ENCODE measurements around the gene QRFP.

Gene QRFP

GRCh38 chr9:130890870-130891687 is 5.5 kb downstream of the QRFP start:
- no peak for DNase-seq (ENCODE audit: low read depth, low spot score)

- DNase-seq (ENCODE audit: low read depth, low spot score), result no peak
Observed at GRCh38 chr9:130890124-130890523, 6.5 kb downstream of the QRFP start.

DNA sequence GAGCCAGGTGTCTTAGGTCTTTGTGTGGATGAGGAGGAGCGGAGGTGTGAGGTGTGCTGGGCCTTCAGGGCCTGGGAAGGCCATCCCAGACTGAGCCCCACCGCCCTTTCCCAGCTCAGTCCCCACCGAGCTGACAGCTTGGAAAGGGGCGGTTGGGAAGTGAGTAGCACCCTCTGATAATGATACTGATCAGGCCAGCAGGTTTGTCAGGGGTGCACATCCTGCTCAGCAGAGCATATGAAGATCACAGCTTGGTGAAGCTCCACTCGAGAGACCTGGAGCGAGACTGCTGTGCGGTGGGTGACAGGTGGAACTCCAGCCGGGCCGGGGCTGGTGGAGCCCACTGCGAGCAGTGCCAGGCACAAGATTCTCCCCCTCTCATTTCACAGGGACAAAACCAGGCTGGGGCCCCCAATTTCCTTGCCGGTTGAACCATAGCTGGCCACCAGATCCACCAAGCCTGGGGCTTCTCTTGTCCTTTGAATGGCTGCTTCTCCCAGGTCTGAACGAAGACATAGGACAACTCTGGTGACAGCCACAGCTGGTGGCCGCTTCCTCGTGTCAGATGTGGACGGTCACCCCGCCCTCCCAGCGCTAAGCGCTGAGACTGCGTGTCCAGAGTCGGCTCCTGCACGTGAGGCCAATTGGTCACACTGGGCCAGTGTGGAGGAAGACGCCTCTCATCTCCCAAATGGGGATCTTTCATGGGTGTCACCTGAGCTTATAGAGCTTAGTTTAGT is 8.3 kb downstream of the QRFP start:
- DNase-seq (ENCODE audit: low read depth, low spot score), result no peak

DNA sequence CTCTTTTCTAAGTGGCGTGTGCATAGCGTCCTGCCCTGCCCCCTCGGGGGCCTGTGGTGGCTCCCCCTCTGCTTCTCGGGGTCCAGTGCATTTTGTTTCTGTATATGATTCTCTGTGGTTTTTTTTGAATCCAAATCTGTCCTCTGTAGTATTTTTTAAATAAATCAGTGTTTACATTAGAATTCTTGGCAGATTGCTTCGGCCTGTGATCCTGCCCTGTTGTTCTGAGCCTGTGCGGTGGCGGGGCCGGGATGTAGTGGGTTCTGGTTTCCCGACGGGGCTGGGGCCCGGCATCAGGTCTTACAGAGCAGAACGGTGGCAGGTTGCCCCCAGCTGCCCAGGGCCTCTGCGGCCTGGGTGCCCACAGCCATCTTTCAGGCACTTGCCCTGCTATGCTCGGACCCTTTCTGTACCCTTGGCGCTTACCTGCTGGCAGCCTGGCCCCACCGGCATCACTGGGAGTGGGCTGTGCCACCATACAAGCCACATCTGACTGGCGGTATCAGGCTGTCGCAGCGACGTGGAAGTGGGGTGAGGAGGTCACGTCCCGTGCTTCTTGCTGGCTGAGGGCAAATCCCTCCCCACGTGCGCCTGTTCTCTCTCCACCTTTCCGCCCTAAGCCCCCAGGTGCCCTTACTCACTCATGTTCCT is 9.0 kb downstream of the QRFP start:
- DNase-seq (ENCODE audit: low read depth, low spot score), result no peak

- no peak for DNase-seq (ENCODE audit: low read depth, low spot score)
Observed at GRCh38 chr9:130886981-130887380, 9.6 kb downstream of the QRFP start.

- DNase-seq (ENCODE audit: low read depth, low spot score), result no peak
Observed at GRCh38 chr9:130885484-130886375, 10.9 kb downstream of the QRFP start.

- DNase-seq (ENCODE audit: low read depth, low spot score), result peak; percentile 57
Observed at GRCh38 chr9:130884542-130885483, 11.8 kb downstream of the QRFP start.

DNA sequence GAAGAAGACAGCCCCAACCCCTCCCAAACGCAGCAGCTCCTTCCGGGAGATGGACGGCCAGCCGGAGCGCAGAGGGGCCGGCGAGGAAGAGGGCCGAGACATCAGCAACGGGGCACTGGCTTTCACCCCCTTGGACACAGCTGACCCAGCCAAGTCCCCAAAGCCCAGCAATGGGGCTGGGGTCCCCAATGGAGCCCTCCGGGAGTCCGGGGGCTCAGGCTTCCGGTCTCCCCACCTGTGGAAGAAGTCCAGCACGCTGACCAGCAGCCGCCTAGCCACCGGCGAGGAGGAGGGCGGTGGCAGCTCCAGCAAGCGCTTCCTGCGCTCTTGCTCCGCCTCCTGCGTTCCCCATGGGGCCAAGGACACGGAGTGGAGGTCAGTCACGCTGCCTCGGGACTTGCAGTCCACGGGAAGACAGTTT is 12.5 kb downstream of the QRFP start:
- DNase-seq (ENCODE audit: low read depth, low spot score), result no peak

GRCh38 chr9:130883479-130883878 is 13.1 kb downstream of the QRFP start:
- no peak for DNase-seq (ENCODE audit: low read depth, low spot score)

DNA sequence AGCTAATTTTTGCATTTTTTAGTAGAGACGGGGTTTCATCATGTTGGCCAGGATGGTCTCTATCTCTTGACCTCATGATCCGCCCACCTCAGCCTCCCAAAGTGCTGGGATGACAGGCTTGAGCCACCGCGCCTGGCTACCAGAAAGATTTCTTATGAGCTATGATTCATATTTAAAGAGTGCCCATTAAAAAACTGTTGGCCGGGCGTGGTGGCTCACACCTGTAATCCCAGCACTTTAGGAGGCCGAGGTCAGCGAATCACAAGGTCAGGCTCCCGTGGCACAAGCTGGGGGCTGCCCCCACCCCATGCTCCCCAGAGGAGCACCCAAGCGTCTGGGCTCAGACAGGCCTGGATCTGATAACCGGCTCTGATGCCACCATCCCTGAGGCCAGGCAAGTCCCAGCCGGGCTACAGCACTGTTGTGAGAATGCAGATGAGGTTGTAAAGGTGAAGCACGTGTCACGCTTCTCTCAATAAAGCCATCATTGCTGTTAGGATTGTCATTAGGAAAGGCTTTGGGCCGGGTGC is 13.9 kb downstream of the QRFP start:
- no peak for DNase-seq (ENCODE audit: low read depth, low spot score)

- DNase-seq (ENCODE audit: low read depth, low spot score), result no peak
Observed at GRCh38 chr9:130881516-130881915, 15.1 kb downstream of the QRFP start.

- no peak for DNase-seq (ENCODE audit: low read depth, low spot score)
Observed at GRCh38 chr9:130880599-130881220, 15.9 kb downstream of the QRFP start.

- DNase-seq (ENCODE audit: low read depth, low spot score), result no peak
Observed at GRCh38 chr9:130879863-130880411, 16.7 kb downstream of the QRFP start.

GRCh38 chr9:130878295-130878694 is 18.3 kb downstream of the QRFP start:
- DNase-seq (ENCODE audit: low read depth, low spot score), result no peak

- no peak for DNase-seq (ENCODE audit: low read depth, low spot score)
Observed at GRCh38 chr9:130877300-130877699, 19.3 kb downstream of the QRFP start.

DNA sequence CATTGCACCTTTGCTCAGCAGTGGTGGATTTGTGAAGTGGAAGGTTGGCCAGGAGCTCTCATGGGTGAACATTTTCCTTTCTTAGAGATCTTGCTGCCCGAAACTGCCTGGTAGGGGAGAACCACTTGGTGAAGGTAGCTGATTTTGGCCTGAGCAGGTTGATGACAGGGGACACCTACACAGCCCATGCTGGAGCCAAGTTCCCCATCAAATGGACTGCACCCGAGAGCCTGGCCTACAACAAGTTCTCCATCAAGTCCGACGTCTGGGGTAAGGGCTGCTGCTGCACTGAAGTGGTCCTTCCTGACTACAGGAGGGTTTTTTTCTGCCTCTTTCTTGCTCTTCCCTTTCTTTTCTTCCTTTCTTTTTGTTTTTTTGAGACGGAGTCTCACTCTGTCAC is 21.8 kb downstream of the QRFP start:
- no peak for DNase-seq (ENCODE audit: low read depth, low spot score)

- DNase-seq (ENCODE audit: low read depth, low spot score), result no peak
Observed at GRCh38 chr9:130873966-130874365, 22.6 kb downstream of the QRFP start.

GRCh38 chr9:130872912-130873503 is 23.6 kb downstream of the QRFP start:
- no peak for DNase-seq (ENCODE audit: low read depth, low spot score)

DNA sequence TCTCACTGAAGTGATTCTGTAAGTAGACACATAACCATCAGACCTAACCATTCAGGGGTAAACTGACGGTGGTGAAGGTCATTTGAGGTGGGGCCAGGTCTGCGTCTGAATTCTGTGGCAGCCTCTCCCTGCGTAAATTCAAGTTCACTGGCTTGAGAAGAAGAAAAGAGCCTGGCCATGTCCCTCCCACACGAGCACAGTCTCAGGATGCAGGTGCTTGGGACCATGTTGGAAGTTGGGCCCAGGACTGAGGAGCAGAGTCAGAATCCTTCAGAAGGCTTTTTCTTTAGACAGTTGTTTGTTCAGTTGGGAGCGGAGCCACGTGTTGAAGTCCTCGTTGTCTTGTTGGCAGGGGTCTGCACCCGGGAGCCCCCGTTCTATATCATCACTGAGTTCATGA is 24.1 kb downstream of the QRFP start:
- DNase-seq (ENCODE audit: low read depth, low spot score), result no peak
